GM18951 (cell line): ENCODE results near the gene EXO1.
"Not testable (repeated sequence)": the region's sequence is repeated elsewhere in the genome, so short reads cannot be mapped to it uniquely, and the experiment has no call there.

Experiments used
- POLR2A ChIP-seq: IDR thresholded peaks from 4 replicates; pipeline ENCODE4 v1.6.1; 2011; ENCODE audit warnings: mild to moderate bottlenecking; ENCODE audit not compliant: insufficient read length, insufficient read depth; ENCODE audit errors: extremely low read depth
- in situ Hi-C: fragments of 300-500 bp; cut with MboI; formaldehyde crosslinking; loops from one replicate; pipeline ENCODE4 v1.12.0; 2022; ENCODE audit warnings: low sequenced_read_pairs, mixed read lengths, inconsistent platforms; ENCODE audit not compliant: unreplicated experiment

EXO1 gene

DNA sequence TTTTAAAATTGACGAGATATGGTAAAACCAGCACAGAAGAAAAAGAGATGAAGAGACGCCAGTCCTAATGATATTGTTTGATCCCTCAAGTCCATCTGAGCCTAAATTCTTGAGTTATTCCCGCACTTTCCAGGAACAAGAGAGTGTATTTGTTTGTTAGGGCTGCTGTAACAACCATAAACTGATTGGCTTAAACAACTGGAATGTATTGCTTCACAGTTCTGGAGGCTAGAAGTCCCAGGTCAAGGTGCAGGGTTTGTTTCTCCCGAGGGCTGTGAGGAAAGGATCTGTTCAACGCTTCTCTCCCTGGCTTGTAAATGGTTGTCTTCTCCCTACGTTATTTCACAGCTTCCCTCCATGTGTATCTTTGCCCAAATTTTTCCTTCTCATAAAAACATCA is 7.8 kb upstream of the EXO1 start:
- in situ Hi-C loops: loop anchor here (25.0 kb wide), 1 partner anchor 303 kb away; the partner anchor contains the start of gene KMO
- no peak for TF ChIP-seq POLR2A

DNA sequence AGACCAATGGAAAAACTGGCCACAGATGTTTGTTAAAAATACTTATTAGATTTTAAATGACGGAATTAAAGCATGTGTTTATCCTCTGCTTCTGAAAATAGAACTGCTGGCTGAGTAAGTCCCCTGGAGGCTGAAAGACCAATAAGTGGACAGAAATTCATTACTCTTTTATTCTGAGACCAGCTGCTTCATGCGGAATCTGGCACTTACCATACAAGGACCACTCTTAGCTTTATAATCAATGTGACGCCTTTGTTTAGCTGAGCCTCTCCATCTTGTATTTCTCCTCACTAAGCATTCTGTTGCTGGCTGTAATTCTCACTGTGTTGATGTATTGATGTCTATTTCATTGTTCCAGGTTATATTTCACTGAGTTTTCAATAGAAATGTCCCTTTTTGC is 6.3 kb upstream of the EXO1 start:
- no peak for TF ChIP-seq POLR2A
- in situ Hi-C loops: loop anchor here (25.0 kb wide), 1 partner anchor 304 kb away; the partner anchor contains the start of gene KMO

DNA sequence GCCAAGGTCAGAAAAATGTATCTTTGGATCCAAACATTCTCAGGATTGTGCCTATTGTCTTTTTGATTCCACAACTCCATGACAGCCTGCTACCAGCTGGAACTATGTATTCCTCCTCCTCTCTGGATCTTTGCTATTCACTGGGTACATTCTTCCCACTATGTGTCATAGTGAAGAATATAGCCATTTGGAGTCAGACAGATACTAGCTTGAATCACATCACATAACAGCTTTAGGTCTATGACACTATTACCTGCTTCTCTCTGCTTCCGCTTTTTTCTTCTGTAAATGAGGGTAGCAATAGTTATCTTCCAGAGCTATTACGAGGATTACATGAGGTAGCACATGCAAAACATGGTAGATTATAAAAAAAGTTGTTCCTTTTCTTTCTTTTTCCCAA is 5.4 kb upstream of the EXO1 start:
- in situ Hi-C loops: loop anchor here (25.0 kb wide), 1 partner anchor 305 kb away; the partner anchor contains the start of gene KMO
- TF ChIP-seq POLR2A: no peak

DNA sequence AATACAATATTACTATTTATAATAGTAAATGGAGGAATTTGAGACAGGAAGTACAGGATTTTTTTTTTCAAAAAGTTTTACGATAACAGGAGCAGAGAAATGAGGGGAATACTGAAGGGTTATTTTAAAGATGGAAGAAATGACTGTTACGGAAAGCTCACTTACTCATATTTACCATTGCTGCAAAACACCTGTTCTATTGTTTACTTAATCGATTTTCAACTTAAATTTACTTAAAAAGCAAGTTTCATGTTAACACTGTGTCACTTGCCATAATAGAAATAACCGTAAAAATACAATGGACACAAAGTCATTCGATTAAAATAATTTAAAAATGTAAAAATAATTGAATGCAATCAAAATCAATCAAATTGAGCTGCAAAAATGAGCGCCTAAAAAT is 3.4 kb upstream of the EXO1 start:
- in situ Hi-C loops: loop anchor here (25.0 kb wide), 1 partner anchor 307 kb away; the partner anchor contains the start of gene KMO
- TF ChIP-seq POLR2A: no peak

DNA sequence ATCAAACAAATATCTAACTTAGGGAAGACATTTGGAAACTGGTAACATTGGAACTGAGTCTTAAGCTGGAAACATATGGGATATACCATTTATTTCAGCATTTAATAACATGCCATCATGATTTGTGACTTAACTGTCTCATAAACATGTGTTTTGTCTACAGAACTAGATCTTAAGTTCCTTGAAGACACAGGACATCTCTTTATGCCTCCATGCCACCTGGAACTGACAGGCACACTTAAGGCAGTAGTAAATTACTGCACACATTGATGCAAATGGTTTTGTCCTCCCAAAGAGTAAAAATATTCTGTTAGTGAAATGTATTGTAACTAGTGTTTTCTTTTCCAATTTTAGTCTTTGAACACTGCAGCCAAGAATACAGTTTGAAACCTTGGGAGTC is 1.6 kb upstream of the EXO1 start:
- TF ChIP-seq POLR2A: no peak
- in situ Hi-C loops: loop anchor here (25.0 kb wide), 1 partner anchor 309 kb away; the partner anchor contains the start of gene KMO

DNA sequence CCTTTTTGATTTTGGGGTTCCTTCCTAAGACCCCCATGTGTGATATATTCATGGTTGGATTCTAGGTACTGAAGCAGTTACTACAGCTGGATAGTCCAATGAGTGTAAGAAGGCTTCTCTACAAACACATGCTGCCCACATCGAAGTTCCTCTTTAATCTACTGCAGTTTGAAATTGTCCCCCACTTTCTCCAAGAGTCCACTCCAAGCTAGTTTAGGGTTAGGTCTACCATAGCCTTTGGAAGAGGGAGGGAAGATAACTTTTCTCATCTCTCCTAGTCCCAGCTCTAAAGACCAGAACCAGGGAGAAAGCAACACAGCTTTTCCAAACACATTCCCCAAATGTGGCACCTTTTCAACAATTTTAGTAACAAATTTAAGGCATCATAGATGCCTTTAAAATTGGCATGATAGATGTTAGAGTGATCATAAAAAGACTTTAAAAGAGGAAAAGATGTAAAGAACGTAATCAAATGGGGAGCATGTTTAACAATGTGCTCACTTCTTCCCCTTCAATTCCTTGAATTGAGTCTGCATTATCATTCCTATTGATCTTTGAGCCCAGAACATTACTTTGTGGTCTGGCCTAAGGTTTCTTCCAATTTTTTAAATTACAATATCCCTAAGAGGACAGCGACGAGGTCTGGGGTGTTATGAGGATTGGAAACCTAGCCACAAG is 1.0 kb upstream of the EXO1 start:
- no peak for TF ChIP-seq POLR2A
- in situ Hi-C loops: loop anchor here (25.0 kb wide), 1 partner anchor 310 kb away; the partner anchor contains the start of gene KMO

DNA sequence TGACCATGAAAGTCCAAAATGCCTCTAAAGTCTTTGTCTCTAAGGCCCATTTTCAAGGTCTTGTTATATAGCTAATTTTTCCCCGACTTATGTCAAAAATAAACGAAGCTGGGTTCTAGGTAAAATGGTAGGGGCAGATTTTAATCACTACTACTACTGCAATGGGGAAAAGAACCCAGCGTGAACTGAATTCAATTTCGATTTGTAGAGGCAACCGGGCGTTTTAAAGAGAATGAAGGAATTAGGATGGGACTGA is 536 bp upstream of the EXO1 start:
- TF ChIP-seq POLR2A: no peak
- in situ Hi-C loops: loop anchor here (25.0 kb wide), 1 partner anchor 310 kb away; the partner anchor contains the start of gene KMO

DNA sequence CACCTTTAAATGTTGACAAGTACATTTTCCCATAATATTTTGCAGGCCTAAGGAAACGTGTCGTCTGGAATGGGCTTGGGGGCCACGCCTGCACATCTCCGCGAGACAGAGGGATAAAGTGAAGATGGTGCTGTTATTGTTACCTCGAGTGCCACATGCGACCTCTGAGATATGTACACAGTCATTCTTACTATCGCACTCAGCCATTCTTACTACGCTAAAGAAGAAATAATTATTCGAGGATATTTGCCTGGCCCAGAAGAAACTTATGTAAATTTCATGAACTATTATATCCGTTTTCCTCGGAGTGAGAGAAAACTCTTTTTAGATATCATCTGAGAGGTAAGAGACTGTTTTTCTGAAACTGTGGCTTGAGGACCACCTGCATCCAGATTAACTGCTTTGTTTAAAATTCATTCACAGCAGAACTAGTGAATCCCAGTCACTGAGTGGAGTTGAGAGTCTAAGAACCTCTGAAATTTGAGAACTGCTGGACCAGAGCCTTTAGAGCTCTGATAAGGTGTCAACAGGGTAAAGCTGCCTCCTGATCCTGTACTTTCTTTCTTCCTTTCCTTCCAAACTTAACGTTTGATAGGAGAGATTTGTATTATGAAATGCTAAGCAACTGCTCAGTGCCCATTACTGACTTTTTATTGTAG is 811 bp downstream of the EXO1 start:
- in situ Hi-C loops: loop anchor here (25.0 kb wide), 1 partner anchor 312 kb away; the partner anchor contains the start of gene KMO

DNA sequence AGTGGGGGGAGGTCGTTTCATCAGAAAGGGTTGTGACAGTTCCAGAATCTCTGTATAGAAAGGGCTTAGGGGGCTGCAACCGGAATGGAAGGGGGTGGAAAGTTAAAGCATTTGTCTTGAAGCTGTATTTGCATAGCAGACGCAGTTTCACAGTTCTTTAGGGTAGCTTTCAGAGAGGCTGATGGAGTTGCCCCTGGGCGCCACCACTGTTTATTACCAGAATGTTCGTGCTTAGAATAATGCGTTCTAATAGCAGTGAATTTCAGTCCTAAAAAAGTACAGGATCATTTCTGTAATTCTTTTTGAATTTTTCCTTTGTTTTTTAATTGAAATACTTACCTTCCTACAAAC is 1.3 kb downstream of the EXO1 start:
- in situ Hi-C loops: loop anchor here (25.0 kb wide), 1 partner anchor 312 kb away; the partner anchor contains the start of gene KMO
- TF ChIP-seq POLR2A: no peak

More for the DNA sequence above, 811 bp downstream of the EXO1 start:
- no peak for TF ChIP-seq POLR2A

DNA sequence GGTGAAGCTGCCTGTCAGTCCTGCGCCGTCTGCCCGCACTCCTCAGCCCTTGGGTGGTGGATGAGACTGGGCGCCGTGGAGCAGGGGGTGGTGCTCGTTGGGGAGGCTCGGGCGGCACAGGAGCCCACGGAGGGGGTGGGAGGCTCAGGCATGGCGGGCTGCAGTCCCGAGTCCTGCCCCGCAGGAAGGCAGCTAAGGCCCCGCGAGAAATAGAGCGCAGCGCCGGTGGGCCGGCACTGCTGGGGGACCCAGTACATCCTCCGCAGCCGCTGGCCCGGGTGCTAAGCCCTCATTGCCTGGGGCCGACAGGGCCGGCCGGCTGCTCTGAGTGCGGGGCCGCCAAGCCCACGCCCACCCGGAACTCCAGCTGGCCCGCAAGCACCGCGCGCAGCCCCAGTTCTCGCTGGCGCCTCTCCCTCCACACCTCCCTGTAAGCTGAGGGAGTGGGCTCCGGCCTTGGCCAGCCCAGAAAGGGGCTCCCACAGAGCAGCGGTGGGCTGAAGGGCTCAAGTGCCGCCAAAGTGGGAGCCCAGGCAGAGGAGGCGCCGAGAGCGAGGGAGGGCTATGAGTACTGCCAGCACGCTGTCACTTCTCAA is 7.6 kb downstream of the EXO1 start:
- in situ Hi-C loops: not testable (repeated sequence)

DNA sequence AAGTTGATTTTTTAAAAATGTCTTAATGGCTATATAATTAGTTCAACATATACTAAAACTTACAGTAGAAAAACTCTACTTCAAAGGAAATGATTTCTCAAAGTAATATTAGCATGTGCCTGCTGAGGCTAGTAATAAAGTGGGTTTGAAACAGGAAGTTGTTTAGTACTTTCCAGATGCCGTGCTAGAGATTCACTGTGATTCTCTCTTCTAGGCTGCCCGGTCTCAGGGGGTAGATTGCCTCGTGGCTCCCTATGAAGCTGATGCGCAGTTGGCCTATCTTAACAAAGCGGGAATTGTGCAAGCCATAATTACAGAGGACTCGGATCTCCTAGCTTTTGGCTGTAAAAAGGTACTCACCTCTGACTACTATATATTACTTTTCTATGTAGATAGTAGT is 9.1 kb downstream of the EXO1 start:
- no peak for TF ChIP-seq POLR2A
- in situ Hi-C loops: no loop called here

DNA sequence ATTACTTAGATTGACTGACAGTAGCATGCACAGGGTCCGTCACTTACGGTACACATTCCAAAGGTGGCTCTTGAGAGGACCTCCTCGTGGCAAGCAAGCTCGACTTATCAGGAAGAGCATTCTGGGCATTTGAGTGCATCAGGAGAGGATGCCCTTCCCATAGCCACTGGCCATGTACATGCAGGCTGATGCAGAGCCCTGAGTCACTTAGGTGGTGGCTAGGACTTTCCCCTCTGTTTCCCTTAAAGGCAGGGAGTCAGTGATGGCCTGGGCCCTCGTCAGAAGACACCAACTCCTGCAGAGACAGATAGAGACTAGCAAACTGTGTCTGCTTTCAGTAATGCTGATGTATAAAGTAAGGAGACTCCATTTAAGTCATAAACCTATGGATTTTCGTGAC is 12.9 kb downstream of the EXO1 start:
- in situ Hi-C loops: no loop called here
- no peak for TF ChIP-seq POLR2A

DNA sequence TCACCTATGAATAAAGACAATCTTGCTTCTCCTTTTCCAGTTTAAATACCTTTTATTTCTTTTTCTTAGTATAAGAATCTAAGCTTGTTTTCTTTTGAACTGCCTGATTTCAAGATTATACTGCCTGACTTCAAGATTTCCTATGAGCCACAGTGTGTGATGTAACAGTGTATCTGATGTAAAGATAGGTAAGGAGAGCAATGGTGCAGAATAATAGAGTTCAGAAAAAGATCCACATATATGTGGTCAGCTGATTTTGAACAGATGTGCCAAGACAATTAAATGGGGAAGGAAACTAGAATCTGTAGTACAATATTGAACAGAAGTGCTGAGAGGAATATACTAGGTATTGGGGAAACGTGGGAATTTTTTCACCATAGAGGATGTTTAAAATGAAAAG is 21.0 kb downstream of the EXO1 start:
- in situ Hi-C loops: no loop called here
- TF ChIP-seq POLR2A: no peak

DNA sequence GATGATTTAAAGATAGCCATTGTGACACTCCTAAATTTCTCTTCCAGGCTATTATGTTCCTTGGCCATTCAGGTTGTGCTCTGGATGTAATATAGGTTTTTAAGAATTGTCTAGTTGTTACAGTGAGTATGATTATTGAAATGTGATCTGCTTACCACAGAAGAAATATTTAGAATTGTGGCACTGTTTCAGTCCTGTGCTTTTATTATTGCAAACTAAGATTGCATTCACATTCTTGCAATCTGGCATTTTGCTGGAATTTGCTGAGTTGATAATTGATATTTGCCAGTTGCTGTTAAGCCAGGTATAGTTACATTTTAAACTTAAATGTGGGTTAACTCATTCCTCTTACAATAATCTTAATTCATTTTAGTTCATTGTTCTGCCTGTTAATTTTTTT is 22.3 kb downstream of the EXO1 start:
- TF ChIP-seq POLR2A: no peak
- in situ Hi-C loops: no loop called here
